ENCODE data around the gene DTL.

Gene DTL

DNA sequence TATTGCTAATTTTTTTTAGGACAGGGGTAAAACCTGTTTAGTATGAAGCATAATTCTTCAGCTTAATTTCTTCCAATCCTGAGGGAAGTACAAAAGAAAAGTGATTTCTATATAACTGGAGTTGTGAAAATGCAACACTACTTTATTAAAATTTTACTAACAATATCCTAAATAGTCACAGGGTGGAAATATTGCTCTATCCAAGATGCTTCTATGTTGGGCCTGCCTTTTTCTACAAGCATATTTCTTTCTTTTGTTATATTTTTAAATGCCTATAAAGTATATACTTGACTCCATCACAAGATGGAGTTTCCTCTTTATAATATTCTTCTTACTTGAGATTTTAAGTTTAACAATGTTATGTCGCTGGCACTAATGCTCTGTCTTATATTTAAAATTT is 37.9 kb downstream of the DTL start:
- no peak overlapping the region for H3K9ac ChIP-seq (ENCODE audit: low read length)
- no peaks in the 10 kb centered on the region for H3K9me2 ChIP-seq (replicated peaks; ENCODE audit: insufficient read depth, low read length)
- H2AFZ ChIP-seq (ENCODE audit: low read depth, low read length, severe bottlenecking) = no peak overlapping the region
- no peaks in the 10 kb centered on the region for H4K20me1 ChIP-seq (ENCODE audit: low read depth, low read length)
- H3K4me3 ChIP-seq (ENCODE audit: insufficient read depth, low read length, poor library complexity, severe bottlenecking) = no peak overlapping the region
- no peaks in the 10 kb centered on the region for H3K79me2 ChIP-seq (ENCODE audit: insufficient read depth, low read length)
- H3K27ac ChIP-seq (ENCODE audit: low read depth, low read length) = no peak overlapping the region
- H3K4me2 ChIP-seq (ENCODE audit: low read depth, low read length, poor library complexity, severe bottlenecking) = no peak overlapping the region
- no peaks in the 10 kb centered on the region for H3K9me3 ChIP-seq (ENCODE audit: insufficient read depth, low read length)
- no peaks in the 10 kb centered on the region for H3F3A ChIP-seq (ENCODE audit: insufficient read depth)
- TF ChIP-seq EZH2phosphoT487 (conservative IDR thresholded peaks at IDR 0.05; ENCODE audit: low read length) = no peak
- TF ChIP-seq, protein P1, sequence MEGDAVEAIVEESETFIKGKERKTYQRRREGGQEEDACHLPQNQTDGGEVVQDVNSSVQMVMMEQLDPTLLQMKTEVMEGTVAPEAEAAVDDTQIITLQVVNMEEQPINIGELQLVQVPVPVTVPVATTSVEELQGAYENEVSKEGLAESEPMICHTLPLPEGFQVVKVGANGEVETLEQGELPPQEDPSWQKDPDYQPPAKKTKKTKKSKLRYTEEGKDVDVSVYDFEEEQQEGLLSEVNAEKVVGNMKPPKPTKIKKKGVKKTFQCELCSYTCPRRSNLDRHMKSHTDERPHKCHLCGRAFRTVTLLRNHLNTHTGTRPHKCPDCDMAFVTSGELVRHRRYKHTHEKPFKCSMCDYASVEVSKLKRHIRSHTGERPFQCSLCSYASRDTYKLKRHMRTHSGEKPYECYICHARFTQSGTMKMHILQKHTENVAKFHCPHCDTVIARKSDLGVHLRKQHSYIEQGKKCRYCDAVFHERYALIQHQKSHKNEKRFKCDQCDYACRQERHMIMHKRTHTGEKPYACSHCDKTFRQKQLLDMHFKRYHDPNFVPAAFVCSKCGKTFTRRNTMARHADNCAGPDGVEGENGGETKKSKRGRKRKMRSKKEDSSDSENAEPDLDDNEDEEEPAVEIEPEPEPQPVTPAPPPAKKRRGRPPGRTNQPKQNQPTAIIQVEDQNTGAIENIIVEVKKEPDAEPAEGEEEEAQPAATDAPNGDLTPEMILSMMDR (IDR thresholded peaks at IDR 0.05; ENCODE audit: insufficient read depth, low read length, poor library complexity, severe bottlenecking) = no peak
- peaks cover 69% of the 10 kb centered on the region for H3K36me3 ChIP-seq (ENCODE audit: low read length)
- no peaks in the 10 kb centered on the region for H3K27me3 ChIP-seq (ENCODE audit: low read length)

DNA sequence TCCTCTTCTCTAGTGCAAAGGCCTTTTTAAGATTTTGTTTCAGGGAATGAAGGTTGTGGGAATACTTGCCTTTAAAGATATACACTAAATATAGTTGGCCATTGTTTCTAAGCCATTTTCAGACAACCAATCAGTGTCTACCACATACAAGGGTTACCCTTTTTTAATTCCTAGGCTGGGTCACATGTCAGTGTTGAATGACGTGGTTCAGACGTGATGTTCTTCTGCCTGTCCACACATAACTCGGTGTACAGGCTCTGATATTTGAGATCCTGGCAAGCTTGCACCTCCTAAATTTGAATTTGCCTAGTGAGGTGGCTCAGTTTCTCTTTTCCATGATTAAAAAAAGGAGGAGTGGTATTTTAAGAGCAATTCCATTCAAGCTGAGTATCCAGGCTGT is 38.8 kb downstream of the DTL start:
- no peak for TF ChIP-seq EZH2phosphoT487 (conservative IDR thresholded peaks at IDR 0.05; ENCODE audit: low read length)
- TF ChIP-seq, protein P1 (IDR thresholded peaks at IDR 0.05; ENCODE audit: insufficient read depth, low read length, poor library complexity, severe bottlenecking) = no peak
- no peak overlapping the region for H3K9ac ChIP-seq (ENCODE audit: low read length)
- H3K9me3 ChIP-seq (ENCODE audit: insufficient read depth, low read length) = no peaks in the 10 kb centered on the region
- no peak overlapping the region for H3K4me2 ChIP-seq (ENCODE audit: low read depth, low read length, poor library complexity, severe bottlenecking)
- H2AFZ ChIP-seq (ENCODE audit: low read depth, low read length, severe bottlenecking) = no peak overlapping the region
- H3F3A ChIP-seq (ENCODE audit: insufficient read depth) = no peaks in the 10 kb centered on the region
- no peaks in the 10 kb centered on the region for H3K9me2 ChIP-seq (replicated peaks; ENCODE audit: insufficient read depth, low read length)
- H4K20me1 ChIP-seq (ENCODE audit: low read depth, low read length) = no peaks in the 10 kb centered on the region
- peaks cover 69% of the 10 kb centered on the region for H3K36me3 ChIP-seq (ENCODE audit: low read length)
- H3K79me2 ChIP-seq (ENCODE audit: insufficient read depth, low read length) = no peaks in the 10 kb centered on the region
- no peak overlapping the region for H3K27ac ChIP-seq (ENCODE audit: low read depth, low read length)
- no peaks in the 10 kb centered on the region for H3K27me3 ChIP-seq (ENCODE audit: low read length)
- no peak overlapping the region for H3K4me3 ChIP-seq (ENCODE audit: insufficient read depth, low read length, poor library complexity, severe bottlenecking)

DNA sequence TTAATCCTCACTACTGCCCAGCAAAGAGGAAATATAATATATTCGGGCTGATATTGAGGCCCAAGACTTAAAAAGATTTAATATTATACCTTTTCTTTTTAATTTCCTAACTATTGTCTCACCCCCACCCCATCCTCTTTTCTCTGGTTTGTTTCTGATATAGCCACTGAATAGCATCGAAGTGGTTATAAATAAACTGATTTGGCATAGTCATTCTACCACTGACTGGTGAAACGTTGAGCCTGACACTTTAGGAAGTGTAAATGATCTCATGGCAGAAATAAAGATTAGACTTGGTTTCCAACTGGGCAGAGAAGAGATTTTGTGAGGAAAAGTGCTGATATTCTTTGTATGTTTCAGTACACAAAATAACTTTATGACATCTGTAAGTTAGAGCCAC is 39.3 kb downstream of the DTL start:
- Histone ChIP-seq H3K79me2 (ENCODE audit: insufficient read depth, low read length) (no peaks in the 10 kb centered on the region), H3K9me3 (ENCODE audit: insufficient read depth, low read length) (no peaks in the 10 kb centered on the region), H3K4me2 (ENCODE audit: low read depth, low read length, poor library complexity, severe bottlenecking) (no peak overlapping the region), H3K9me2 (replicated peaks; ENCODE audit: insufficient read depth, low read length) (no peaks in the 10 kb centered on the region), H3K4me3 (ENCODE audit: insufficient read depth, low read length, poor library complexity, severe bottlenecking) (no peak overlapping the region), H2AFZ (ENCODE audit: low read depth, low read length, severe bottlenecking) (no peak overlapping the region), H3K9ac (ENCODE audit: low read length) (no peak overlapping the region), H3F3A (ENCODE audit: insufficient read depth) (no peaks in the 10 kb centered on the region), H3K27me3 (ENCODE audit: low read length) (no peaks in the 10 kb centered on the region), H3K27ac (ENCODE audit: low read depth, low read length) (no peak overlapping the region), H3K36me3 (ENCODE audit: low read length) (peaks cover 73% of the 10 kb centered on the region), H4K20me1 (ENCODE audit: low read depth, low read length) (no peaks in the 10 kb centered on the region)
- TF ChIP-seq EZH2phosphoT487 (conservative IDR thresholded peaks at IDR 0.05; ENCODE audit: low read length) = no peak
- TF ChIP-seq, protein P1 (IDR thresholded peaks at IDR 0.05; ENCODE audit: insufficient read depth, low read length, poor library complexity, severe bottlenecking) = no peak

Data from SU-DHL-6 (cell line).